Measurements from ENCODE around the gene ZNF618. TPM values are rescaled to one million over a fixed set of nuclear protein-coding genes. Genes with fewer than 3 reads are reported as not detected.

The ZNF618 gene
- total RNA-seq, 1 donor from 2014 or later: 12.1 TPM

GRCh38 chr9:113906411-113907110, 30.5 kb downstream of the ZNF618 start:
- Histone ChIP-seq H3K36me3 (ENCODE audit: control insufficient read depth, insufficient read depth, low read length) (no peaks in the 10 kb centered on the region), H3K4me3 (ENCODE audit: low read depth, low read length) (no peak overlapping the region), H3K27me3 (ENCODE audit: control insufficient read depth, insufficient read depth, low read length) (no peaks in the 10 kb centered on the region)
- DNase-seq (ENCODE audit: low read depth): no peak
- TF ChIP-seq CTCF (IDR thresholded peaks at IDR 0.05; ENCODE audit: insufficient read depth, low read length, poor library complexity, severe bottlenecking): no peak

GRCh38 chr9:113907282-113907681, 31.2 kb downstream of the ZNF618 start:
- no peak for DNase-seq (ENCODE audit: low read depth)
- no peak for TF ChIP-seq CTCF (IDR thresholded peaks at IDR 0.05; ENCODE audit: insufficient read depth, low read length, poor library complexity, severe bottlenecking)

GRCh38 chr9:113909421-113909820, 33.3 kb downstream of the ZNF618 start:
- H3K27me3 ChIP-seq (ENCODE audit: control insufficient read depth, insufficient read depth, low read length): no peaks in the 10 kb centered on the region
- no peak overlapping the region for H3K4me3 ChIP-seq (ENCODE audit: low read depth, low read length)
- no peaks in the 10 kb centered on the region for H3K36me3 ChIP-seq (ENCODE audit: control insufficient read depth, insufficient read depth, low read length)
- no peak for DNase-seq (ENCODE audit: low read depth)
- no peak for TF ChIP-seq CTCF (IDR thresholded peaks at IDR 0.05; ENCODE audit: insufficient read depth, low read length, poor library complexity, severe bottlenecking)

More at GRCh38 chr9:113907282-113907681, 31.2 kb downstream of the ZNF618 start:
- H3K27me3 ChIP-seq (ENCODE audit: control insufficient read depth, insufficient read depth, low read length): no peaks in the 10 kb centered on the region
- no peak overlapping the region for H3K4me3 ChIP-seq (ENCODE audit: low read depth, low read length)
- H3K36me3 ChIP-seq (ENCODE audit: control insufficient read depth, insufficient read depth, low read length): no peaks in the 10 kb centered on the region

- Histone ChIP-seq H3K36me3 (ENCODE audit: control insufficient read depth, insufficient read depth, low read length) (no peaks in the 10 kb centered on the region), H3K4me3 (ENCODE audit: low read depth, low read length) (no peak overlapping the region), H3K27me3 (ENCODE audit: control insufficient read depth, insufficient read depth, low read length) (no peaks in the 10 kb centered on the region)
- no peak for TF ChIP-seq CTCF (IDR thresholded peaks at IDR 0.05; ENCODE audit: insufficient read depth, low read length, poor library complexity, severe bottlenecking)
- no peak for DNase-seq (ENCODE audit: low read depth)
Observed at GRCh38 chr9:113910036-113910639, 34.0 kb downstream of the ZNF618 start.

GRCh38 chr9:113911850-113912557, 35.9 kb downstream of the ZNF618 start:
- H3K4me3 ChIP-seq (ENCODE audit: low read depth, low read length): no peak overlapping the region
- no peak for DNase-seq (ENCODE audit: low read depth)
- no peak for TF ChIP-seq CTCF (IDR thresholded peaks at IDR 0.05; ENCODE audit: insufficient read depth, low read length, poor library complexity, severe bottlenecking)
- H3K36me3 ChIP-seq (ENCODE audit: control insufficient read depth, insufficient read depth, low read length): no peaks in the 10 kb centered on the region
- no peaks in the 10 kb centered on the region for H3K27me3 ChIP-seq (ENCODE audit: control insufficient read depth, insufficient read depth, low read length)

All from kidney epithelial cell (primary cell).